KBM-7 (cell line): Measurements from ENCODE around the gene LECT2.

Experiments
- DNase-seq: peaks from one replicate; pipeline ENCODE4 v3.0.0-alpha.2; 2015
- in situ Hi-C: fragments of 300-500 bp; cut with MboI; formaldehyde crosslinking; loops from 2 replicates; pipeline ENCODE4 v1.14.3; 2020; ENCODE audit warnings: low sequenced_read_pairs, low pct_unique_long_range_greater_than_20kb, mixed read lengths

The LECT2 gene

DNA sequence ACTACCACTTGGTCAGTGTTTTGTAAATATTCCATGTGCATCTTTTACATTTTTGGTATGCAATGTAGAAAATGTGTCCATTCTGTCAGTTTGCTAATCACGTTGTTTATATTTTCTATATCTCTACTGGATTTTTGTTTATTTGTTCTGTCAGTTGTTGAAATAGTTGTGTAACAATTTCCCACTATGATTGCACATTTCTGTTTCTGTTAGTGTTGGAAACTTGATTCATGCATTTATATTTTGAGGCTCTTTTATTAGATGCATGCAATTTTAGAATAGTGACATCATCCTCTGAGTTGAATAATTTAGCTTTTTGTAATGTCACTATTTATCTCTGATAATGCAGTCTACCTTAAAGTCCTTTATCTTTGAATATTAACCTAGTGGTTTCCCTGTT lies 25.8 kb upstream of the LECT2 start:
- DNase-seq: no peak
- in situ Hi-C loops: no loop called here

DNA sequence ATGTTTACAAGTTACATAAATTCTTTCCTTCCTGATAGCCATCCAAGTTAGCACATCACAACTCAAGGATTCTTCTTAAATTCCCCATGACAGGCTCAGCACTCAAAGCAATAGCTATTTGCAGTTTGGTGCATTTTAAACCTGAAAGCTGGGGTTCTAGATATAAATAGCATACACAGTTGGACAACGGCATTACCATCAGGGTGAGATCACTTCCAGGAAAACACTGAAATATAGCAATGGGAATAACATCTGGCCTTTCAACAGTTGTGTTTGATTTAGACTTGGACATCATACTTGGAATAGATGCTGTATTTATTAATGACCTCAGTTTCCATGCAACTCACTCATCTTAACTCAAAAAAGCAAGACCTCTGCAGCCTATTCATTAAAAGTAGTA lies 24.7 kb upstream of the LECT2 start:
- no peak for DNase-seq
- in situ Hi-C loops: no loop called here

DNA sequence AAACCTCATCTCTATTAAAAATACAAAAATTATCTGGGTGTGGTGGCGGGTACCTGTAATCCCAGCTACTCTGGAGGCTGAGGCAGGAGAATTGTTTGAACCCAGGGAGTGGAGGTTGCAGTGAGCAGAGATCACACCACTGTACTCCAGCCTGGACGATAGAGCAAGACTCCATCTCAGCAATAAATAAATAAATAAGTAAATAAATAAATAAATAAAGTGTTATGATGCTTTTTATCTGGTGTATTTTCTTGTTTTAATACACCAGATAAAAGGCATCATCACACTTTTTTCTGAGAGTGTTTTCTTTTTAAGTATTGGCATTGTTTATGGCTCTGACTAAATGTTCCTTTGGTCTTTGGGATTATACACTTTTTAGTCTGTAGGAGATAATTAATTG lies 24.2 kb upstream of the LECT2 start:
- no peak for DNase-seq
- in situ Hi-C loops: no loop called here

DNA sequence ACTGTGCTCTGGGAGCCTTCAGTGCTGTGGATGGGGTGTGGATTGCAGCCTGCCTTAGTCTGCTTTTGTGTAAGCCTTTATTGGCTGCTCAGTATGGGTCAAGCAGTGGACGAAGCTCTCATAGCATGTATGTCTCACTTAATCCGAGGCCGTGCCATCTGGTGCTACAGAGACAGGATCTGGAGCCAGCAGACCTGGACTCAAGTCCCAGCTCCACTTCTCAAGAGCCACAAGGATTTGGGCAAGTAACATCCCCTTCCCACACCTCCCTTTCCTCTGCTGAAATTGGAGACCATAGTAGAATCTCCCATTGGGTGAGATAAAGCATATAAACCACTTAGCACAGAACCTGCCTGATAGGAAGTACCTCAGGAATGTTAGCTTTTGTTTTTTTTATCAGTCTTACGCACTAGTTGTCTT lies 23.4 kb upstream of the LECT2 start:
- in situ Hi-C loops: no loop called here
- DNase-seq: no peak

DNA sequence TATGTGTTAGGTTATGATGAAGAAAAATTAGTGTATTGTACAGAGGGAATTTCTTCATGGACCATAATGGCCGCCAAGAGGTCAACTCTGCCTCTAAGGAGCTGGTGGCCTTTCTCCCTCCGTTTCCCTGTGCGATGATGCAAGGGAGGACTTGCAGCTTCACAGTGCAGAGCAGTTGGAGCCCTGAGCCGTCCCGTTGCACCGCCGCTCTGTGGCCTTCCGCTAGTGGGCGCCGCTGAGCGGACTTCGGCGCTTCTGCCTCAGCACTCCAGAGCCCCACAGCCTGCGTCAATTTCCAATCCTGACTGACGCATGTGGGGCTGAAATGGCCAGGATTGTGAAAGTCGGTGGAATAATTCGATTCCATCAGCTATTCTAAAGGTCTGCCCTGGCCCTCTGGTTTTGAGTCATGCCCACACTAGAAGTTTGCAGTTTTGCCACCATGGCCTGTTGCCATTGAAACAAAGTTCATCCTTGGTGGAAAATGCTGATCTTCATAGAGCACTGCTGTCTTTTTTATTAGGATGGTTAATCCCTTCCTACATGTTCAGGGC lies 22.7 kb upstream of the LECT2 start:
- in situ Hi-C loops: no loop called here
- peak; percentile 85 for DNase-seq

DNA sequence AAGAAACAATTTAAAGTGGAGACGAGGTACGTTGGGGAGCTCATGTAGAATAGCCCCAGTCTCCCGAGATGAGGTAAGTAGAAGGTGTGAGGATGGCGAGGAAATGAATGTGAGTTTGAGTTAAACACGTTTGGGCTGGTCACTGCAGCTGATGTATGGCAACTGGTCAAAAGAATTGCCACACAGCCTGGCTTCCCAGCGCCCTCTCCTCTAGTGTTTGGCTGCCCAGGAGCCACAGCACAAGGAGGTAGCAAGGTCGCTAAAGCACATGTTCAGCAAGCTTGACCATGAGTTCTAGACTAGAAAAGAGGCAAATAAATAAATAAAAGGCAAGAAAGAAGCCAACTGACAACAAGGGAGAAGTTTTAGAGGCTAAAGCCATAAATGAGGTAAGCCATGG lies 21.4 kb upstream of the LECT2 start:
- in situ Hi-C loops: no loop called here
- DNase-seq: no peak

DNA sequence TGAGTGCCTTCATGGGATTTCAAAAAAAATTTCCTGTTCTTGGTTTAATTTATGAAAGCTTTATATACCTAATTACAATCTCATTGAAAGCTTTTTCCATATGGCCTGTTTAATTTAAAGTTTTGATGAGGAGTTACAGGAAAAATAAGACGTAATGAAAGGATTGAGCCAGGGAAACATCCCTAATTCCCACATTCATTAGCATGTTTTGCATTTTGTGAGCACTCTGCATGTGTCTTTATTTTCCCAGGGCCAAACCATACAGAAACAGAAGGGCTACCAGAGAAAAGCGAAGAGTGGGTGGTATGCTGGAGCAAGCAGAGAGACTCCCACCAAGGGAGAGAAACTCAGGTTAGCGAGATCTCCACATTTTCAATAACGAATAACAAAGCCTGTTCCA lies 20.3 kb upstream of the LECT2 start:
- in situ Hi-C loops: no loop called here
- no peak for DNase-seq

DNA sequence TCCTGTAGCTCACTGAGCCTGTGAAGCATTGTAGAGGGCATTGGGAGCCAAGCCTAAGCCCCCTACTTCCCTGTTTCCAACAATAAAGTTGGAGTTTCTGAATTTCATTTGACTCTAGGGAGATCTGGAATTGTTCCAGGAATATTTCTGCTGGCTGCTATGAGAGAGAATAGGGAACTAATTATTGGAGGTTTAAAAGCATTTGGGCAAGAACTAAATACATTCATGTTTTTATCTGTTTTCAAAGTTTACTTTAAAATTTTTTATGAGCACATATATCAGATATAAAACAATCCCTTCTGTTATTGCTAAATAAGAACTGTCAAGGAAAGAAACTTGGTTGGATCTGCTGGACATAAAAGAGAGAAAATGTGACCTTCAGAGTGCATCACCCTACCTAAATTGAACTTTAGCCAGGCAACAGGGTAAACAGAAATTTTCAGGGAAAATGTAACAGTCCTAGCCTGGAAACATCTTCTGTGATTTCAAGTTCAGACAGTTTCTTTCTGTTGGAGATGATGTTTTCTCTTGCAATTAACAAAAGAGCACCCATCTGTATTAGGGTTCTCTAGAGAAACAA lies 19.3 kb upstream of the LECT2 start:
- DNase-seq: no peak
- in situ Hi-C loops: no loop called here

DNA sequence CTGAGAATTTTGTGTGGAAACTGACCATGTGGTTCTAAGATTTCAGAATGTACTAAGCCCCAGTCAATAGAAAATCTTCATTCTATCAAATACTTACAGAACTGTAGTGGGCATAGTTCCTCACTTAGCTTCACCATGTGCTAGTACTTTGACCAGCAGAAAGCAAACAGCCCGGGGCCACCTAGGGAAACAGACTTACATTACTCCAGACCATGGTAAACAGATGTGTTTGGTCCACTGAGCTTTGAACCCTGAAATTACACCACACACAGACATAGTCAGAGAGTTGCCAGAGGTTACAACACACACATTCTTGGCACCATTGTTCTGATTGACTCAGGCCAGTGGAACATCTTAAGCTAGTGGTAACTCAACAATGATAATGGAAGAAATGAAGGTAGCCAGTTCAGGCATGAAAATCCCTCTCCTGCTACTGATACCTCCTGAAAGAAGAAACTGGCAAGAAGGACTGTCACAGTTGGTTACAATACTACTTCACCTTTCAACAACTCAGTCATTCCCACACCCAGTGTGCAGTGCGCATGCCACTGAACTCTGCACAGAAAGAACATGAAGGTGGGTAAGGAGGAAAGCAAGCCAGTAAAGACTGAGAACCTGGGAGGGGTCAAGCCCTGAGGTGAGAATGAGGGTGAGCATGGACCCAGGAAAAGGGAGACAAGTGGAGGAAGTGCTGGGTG lies 18.7 kb upstream of the LECT2 start:
- DNase-seq: no peak
- in situ Hi-C loops: no loop called here

DNA sequence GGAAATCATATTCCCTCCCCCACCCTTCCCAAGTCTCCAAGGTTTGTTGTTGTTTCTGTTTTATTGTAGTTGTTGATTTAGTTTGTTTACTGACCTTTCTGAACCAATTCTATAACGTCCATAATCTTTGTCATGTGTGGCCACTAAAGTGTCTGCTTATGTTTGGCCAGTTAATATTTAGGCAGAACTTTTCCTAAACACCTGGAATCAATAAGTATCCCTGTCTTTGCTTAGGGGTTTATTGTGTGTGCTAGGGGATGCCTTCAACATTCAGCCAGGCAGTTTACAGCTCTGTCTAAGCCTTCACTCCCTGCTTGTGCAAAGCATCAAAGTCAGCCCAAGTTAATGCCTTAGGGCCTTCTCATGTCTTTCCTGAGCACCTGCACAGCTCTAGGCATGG lies 16.9 kb upstream of the LECT2 start:
- in situ Hi-C loops: no loop called here
- DNase-seq: no peak

DNA sequence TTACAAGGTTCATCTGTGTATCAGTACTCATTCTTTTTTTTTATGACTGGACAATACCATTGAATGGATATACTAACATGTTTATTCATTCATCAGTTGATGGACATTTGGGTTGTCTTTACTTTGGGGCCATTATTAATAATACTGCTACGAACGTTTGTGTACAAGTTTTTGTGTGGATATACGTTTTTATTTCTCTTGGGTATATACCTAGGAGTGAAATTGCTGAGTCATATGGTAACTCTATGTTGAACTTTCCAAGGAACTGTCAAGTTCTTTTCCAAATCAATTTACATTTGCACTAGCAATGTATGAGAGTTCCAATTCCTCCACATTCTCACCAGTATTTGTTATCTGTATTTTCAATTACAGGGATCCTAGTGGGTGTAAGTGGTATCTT lies 12.0 kb upstream of the LECT2 start:
- in situ Hi-C loops: no loop called here
- no peak for DNase-seq

DNA sequence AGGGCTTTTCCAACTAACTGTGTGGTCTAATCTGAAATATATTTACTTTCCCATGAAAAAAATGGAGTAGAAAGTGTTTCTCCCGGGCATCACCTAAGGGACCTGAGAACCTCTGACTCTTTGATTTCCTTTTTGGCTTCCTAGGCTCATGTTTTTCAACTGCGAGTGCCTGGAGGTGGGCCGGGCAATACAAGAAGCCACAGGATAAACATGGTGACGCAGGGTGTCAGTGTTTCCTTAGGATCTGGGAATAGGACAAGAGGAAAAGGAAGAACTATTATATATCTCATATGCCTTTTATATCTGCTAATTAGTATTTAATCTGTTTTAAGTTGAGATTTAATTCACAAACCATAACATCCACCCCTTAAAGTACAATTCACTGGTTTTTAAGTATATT lies 11.4 kb upstream of the LECT2 start:
- DNase-seq: no peak
- in situ Hi-C loops: no loop called here

DNA sequence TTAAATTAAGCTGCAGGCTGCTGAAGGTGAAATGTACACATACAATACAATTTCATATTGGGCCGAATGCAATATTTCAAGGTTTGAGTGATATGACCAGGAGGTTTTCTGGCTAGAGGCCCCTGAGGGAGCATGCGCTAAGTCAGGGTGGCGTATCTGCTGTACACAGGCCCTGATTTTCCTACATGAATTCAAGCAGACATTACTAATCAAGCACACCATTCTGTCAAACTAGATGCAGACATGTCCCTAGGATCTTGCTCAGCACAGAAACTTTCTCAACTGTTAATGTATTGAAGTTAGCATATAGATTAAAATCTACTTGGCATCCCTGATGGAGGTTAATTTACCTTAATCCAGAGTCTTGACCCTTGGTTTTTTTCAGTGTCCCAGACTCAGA lies 10.7 kb upstream of the LECT2 start:
- DNase-seq: no peak
- in situ Hi-C loops: no loop called here

DNA sequence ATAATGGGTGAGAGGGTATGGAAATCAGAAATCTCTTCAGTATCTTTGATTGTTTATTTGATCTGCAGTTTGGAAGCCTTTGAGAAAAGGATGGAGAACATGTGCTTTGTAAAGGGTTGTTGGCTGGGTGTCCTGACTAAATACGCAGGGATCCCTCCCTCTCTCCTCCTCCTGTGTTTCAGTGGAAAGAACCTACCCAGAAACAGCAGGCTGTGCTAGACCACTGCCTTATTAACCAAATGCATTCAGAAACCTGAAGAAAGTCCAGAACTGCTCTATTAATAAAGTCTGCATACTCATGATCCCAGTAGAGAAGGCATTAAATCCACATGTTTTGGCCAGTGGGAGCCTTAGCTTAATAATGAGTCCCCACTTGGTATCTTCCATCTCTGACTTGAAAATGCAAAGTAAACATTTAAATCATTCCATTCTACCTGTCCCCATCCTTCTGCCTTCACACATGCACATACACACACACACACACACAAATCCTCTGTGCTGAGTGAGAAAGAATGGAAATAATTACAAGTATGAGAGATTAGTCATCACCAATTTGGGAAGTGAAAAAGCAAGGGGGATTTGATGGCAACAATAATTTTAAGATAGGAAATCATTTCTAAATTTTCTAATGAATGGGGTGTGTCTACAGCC lies 10.0 kb upstream of the LECT2 start:
- in situ Hi-C loops: no loop called here
- DNase-seq: no peak

DNA sequence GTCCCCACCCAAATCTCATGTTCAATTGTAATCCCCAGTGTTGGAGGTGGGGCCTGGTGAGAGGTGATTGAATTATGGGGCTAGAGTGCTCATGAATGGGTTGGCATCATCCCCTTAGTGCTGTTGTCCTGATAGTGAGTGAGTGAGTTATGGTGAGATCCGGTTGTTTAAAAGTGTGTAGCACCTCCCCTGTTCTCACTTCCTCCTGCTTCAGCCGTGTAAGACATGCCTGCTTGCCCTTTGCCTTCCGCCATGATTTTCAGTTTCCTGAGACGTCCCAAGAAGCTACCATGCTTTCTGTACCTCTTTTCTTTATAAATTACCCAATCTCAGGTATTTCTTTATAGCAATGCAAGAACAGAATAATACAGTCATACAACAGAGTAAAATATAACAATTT lies 742 bp upstream of the LECT2 start:
- no peak for DNase-seq
- in situ Hi-C loops: no loop called here

DNA sequence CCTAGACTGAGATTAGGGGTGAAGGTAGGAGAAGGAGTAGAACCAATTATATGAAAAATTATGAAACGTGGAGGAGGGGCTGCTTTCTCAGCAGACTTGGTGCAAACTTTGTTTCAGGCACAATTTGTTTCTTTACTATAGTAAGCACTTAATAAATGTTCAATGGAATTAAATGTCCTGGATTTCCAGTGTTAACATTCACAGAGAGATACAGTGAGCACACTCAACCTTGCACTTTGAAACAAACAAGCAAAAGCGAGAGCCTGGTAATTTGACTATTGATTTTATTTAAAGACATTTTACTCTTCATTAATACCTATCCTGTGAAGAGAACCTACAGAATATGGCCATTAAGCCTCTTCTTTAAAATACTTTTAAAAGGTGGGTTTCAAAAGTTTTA lies 933 bp downstream of the LECT2 start:
- DNase-seq: no peak
- in situ Hi-C loops: no loop called here

DNA sequence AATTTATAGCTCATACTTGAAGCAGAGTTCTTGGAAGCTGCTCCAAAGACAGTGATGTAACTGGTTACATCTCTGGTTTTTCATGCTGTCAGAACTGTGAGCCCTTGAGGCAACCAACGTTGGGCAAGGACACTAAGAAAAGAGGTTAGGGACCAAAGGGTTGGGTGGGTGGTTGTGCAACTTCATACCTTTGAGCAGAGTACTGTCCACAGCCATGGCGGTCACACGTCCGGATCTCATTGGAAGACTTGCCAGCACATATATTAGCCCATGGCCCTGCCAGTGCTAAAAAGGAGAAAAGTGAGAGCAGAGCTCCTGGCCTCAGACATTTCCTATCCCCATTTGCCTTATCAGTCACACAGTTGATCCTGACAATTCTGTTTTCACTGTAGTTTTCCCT lies 2.1 kb downstream of the LECT2 start:
- in situ Hi-C loops: no loop called here
- no peak for DNase-seq

DNA sequence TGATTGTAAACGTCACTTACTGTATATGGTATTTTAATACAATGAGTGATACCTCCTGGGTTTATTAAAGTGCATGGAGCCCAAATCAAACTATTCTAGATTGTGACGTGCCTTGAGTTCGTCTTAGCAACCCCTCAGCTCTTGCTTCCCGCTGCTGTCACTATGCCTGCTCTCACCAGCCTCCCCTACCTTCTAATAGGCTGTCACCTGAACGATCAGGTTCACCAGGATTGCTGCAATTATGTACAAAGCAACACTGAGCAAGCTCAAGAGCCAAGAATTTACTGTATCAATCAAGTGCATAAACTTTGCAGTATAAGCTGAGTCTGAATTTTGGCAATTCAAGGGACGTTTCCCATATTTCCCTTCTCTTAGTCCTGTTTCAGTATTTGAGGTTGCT lies 3.0 kb downstream of the LECT2 start:
- no peak for DNase-seq
- in situ Hi-C loops: no loop called here

DNA sequence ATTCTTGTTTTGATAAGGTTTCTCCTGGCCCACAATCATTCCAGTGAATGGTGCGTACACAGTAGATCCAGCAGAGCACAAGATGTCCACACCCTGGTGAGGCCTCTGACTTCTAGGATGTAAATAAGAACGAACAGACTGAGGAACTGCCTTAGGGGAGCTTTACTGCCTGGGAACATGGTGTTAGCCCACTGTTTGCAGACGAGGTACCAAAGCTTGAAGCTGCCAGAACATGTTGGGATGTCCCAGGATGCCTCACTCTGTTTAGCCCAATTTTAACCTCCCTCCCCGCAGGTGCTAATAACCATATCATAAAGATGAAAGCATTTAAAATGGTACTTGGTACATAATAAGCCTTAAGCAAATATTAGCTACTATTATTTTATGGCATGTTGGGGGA lies 3.5 kb downstream of the LECT2 start:
- in situ Hi-C loops: no loop called here
- no peak for DNase-seq

DNA sequence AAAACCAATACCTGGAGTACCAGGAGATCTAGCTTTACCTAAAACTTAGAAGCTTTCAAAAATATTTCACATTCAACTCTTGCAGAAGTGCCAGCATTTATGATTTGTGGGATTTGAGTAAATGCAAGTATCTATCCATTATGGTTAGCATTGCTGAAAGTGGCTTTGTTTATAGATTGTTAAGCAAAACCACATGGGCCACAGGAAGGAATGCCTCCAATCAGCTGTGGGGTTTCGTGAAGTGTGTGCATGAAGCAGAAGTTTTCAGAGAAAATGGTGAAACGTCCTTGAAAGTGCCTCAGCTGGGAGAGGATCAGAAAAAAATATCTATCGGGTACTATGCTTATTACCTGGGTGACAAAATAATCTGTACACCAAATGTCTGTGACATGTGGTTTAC lies 4.2 kb downstream of the LECT2 start:
- DNase-seq: no peak
- in situ Hi-C loops: no loop called here
